Right ventricle myocardium superior (tissue), 1 donor: ENCODE results near the gene LMCD1. TPM values are rescaled to one million over a fixed set of nuclear protein-coding genes. Genes with fewer than 3 reads are reported as not detected.

ENCODE experiments used
- ATAC-seq: fragments of 200-7000 bp; cut with Tn5 transposase; one replicate; pipeline ENCODE4 v1.9.1; 2020; ENCODE audit warnings: mild to moderate bottlenecking; ENCODE audit not compliant: poor library complexity
- DNase-seq: peaks from one replicate; pipeline ENCODE4 v3.0.0-alpha.2; 2020
- intact Hi-C: fragments of 100-400 bp; cut with DNase I; formaldehyde crosslinking; loops from one replicate; pipeline ENCODE4 v1.11.2; 2022
- long read RNA-seq: library from polyadenylated mRNA; unstranded; transcript quantifications from one replicate; pipeline ENCODE4 v2.0.0, GENCODE V29; 2021
- total RNA-seq: library from RNA; stranded (reverse); fragmentation: NEBNext Ultra II Directional; extraction: Animal tissue kit (Norgen Biotek cat#: 25700); gene quantifications from one replicate; pipeline ENCODE4 v1.2.1, GENCODE V29; 2021
- donor health status: DM: no; HTN: yes; CAD: no; lungs with severe emphysema.

Gene LMCD1, protein sequence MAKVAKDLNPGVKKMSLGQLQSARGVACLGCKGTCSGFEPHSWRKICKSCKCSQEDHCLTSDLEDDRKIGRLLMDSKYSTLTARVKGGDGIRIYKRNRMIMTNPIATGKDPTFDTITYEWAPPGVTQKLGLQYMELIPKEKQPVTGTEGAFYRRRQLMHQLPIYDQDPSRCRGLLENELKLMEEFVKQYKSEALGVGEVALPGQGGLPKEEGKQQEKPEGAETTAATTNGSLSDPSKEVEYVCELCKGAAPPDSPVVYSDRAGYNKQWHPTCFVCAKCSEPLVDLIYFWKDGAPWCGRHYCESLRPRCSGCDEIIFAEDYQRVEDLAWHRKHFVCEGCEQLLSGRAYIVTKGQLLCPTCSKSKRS
- total RNA-seq = 49.6 TPM
- long read RNA-seq, full-length matches to known transcripts = 68 of 84 reads
- long read RNA-seq, partial matches to known transcripts = 6 of 84 reads
- long read RNA-seq, other reads (novel, unspliced or antisense) = 10 of 84 reads

DNA sequence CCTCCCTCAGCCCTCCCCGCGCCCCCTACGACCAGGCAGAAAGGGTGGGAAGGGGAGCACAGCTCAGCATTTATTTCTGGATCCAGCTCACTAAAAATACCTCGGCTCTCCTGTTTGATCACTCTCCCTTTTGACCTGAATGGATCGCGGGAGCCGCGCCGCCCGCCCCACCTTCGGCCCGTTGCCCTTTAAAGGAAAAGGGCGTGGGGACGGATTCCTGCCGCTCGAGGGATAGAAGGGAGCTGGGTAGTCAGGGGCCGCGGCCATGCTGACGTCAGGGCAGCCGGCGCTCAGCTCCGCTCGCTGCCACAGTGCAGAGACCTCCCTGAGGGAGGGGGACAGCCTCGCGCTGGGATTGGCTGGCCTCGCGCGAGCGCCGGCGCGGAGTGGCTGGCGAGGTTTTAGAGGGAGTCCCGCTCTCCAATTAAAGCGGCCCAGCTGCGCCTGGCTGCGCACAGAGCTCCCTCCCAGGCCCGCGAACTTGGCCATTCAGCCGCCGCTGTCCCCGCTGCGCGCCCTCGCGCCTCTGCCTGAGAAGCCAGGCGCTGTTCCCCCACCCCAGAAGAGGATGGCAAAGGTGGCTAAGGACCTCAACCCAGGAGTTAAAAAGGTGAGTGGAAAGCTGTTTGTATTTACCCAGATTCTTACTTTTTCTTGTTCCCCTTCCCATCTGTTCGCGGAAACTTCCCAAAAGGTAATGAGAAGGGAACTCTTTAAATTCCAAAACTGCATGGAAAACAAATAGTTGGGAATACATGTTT lies at the start of gene LMCD1:
LMCD1 (plus strand) TSS at position 453 of the 761 bp plus-strand sequence; CDS start at position 569, 116 bp downstream.
- ATAC-seq (peak; percentile 97), DNase-seq (peak; percentile 97)
- intact Hi-C loops = no loop called here

DNA sequence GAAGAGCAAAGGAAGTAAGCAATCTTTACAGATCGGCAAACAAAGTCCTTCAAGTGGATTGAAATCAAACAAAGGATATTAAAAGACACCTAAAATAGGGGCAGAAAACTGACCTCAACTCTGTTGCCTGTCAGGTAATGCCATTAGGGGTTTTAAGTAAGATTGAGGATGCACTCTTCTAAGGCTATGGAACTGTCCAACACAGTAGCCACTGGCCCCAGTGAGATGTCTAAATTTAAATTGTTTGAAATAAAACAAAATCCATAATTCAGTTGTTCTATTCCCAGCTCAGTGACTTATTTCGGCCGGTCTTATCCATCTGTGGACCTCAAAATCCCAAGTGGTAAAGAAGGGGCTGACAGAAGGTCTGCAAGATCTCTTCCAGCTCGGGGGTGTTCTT lies 49.5 kb upstream of the LMCD1 start:
- intact Hi-C loops = no loop called here
- no peak for DNase-seq
- no peak for ATAC-seq

GRCh38 chr3:8453153-8453552 lies 48.5 kb upstream of the LMCD1 start:
- intact Hi-C loops = no loop called here
- DNase-seq (no peak), ATAC-seq (no peak)

- ATAC-seq (no peak), DNase-seq (no peak)
- intact Hi-C loops = no loop called here
These were observed 45.9 kb upstream of the LMCD1 start for GRCh38 chr3:8455526-8456411.

- intact Hi-C loops = no loop called here
- DNase-seq (no peak), ATAC-seq (no peak)
These were observed 45.2 kb upstream of the LMCD1 start for GRCh38 chr3:8456412-8456811.

- ATAC-seq (no peak), DNase-seq (no peak)
- intact Hi-C loops = no loop called here
These were observed 44.6 kb upstream of the LMCD1 start for GRCh38 chr3:8457039-8457438.

GRCh38 chr3:8458238-8458661 lies 43.4 kb upstream of the LMCD1 start:
- no peak for DNase-seq
- no peak for ATAC-seq
- intact Hi-C loops = no loop called here

DNA sequence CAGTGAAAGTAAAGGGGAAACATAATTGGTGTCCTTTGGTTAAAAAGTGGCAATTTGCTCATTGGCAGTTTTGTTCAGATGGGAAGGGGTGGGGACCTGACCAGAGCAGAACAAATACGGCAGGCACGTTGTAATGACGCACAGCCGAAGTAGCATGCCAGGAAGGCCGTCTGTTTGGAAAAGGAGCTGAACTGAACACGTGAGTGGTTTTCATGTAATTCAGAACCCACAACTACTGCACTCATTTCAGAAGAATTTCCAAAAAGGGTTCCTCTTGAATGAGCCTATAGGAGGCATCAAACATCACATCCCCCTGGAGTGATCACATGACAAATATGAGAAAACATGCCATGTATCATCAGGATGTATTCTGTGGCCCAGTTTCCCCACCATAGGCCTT lies 42.9 kb upstream of the LMCD1 start:
- ATAC-seq (no peak), DNase-seq (no peak)
- intact Hi-C loops = no loop called here

GRCh38 chr3:8460050-8460708 lies 41.4 kb upstream of the LMCD1 start:
- ATAC-seq (peak; percentile 36), DNase-seq (no peak)
- intact Hi-C loops = no loop called here

DNA sequence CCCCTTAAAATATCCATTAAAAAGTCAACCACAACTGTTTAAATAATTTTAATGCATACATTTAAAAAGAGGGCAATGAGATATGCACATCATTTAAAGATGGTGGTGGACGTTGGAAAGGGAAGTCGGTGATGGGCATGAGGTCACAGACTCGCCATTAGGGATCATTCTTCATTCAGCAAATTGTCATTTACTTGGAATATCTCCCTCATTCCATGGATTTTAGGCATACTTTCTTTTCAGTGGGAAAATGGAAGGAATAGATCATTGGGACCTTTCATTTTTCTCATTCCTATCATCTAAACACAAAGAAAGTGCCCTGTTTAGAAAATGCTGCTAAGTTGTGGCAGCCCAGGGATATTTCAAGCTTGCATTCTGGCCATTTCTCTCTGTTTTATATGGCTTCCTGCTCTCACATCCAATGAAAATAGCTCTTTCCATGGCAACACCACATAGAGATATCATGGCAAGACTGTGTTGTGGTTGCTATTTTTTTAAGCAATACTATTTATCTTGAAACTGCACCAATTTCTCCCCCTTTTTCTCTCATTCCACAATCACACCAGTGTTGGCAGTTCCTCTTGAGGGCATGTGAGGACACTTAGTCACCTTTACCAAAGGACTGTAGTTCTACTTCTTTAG lies 40.7 kb upstream of the LMCD1 start:
- ATAC-seq (no peak), DNase-seq (no peak)
- intact Hi-C loops = no loop called here

GRCh38 chr3:8464668-8465067 lies 37.0 kb upstream of the LMCD1 start:
- ATAC-seq (no peak), DNase-seq (no peak)
- intact Hi-C loops = no loop called here

- DNase-seq = no peak
- intact Hi-C loops = no loop called here
- no peak for ATAC-seq
These were observed 35.1 kb upstream of the LMCD1 start for GRCh38 chr3:8466526-8466925.

DNA sequence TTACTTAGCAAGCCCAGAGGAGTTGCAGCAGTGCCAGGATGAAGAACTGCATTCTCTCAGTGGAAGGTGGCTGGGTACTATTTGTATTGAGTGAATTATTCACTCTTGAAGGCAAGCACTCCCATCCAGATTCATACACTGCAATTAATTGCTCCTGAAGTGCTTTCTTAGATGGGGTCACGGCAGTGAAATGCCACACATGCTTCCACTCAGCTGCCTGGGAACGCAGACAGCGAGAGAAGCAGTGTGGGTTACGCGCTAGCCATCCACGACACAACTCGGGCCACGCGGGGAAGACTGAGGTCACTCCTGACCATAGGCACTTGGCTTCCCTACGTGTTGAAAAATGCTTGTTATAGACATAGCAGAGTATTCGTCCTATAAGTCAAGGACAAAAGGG lies 30.8 kb upstream of the LMCD1 start:
- ATAC-seq (peak; percentile 45), DNase-seq (no peak)
- intact Hi-C loops = no loop called here

GRCh38 chr3:8472549-8472948 lies 29.1 kb upstream of the LMCD1 start:
- no peak for DNase-seq
- intact Hi-C loops = no loop called here
- ATAC-seq = no peak

DNA sequence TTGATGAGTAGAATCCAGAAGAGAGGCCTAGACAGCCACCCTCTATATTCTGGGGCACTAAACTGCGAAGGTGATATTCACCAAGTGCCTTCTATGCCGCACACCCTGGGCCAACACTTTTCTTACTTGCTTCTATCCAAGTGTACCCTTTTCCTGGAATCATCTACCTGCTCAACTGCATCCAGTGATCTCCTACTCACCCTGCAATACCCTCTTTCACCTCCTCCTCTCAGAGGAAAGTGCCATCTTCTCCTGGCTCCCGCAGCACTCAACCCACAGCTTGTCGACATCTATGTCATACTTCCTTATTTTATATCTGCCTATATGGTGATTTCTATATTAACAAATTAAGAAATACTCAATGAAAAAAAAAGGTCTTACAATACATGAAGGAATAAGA lies 28.6 kb upstream of the LMCD1 start:
- no peak for ATAC-seq
- intact Hi-C loops = no loop called here
- no peak for DNase-seq

- DNase-seq (no peak), ATAC-seq (no peak)
- intact Hi-C loops = no loop called here
These were observed 27.6 kb upstream of the LMCD1 start for GRCh38 chr3:8473990-8474389.

DNA sequence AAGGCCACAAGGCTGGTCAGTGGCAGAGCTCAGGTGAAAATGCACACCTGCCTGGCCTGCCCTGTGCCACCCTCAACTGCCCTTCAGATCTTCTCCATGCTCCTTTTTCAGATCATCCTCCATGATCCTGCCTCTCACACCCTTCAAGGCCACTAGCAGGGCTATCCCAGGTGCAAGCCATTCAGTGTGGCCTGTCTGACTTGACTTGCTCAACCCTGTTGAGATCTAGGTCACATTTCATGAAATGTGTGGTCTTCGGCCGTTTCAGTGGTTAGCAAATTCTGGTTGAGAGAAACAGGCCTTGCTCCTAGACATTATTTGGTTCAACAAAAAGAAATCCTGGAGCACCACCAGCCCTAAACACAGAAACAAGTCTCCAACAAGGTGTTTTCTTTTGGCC lies 26.6 kb upstream of the LMCD1 start:
- ATAC-seq = no peak
- intact Hi-C loops = no loop called here
- no peak for DNase-seq

- intact Hi-C loops = no loop called here
- no peak for ATAC-seq
- DNase-seq = no peak
These were observed 20.9 kb upstream of the LMCD1 start for GRCh38 chr3:8480699-8481098.
